Loucy (cell line): ENCODE results near the gene EXOC3L2.

Source experiments
- EZH2phosphoT487 ChIP-seq: fragments of 200-600 bp; IDR thresholded peaks from 2 replicates; pipeline ENCODE4 v1.6.1; 2018; ENCODE audit warnings: antibody characterized with exemption, mild to moderate bottlenecking, moderate library complexity, borderline replicate concordance
- TF ChIP-seq, protein P1 (sequence below): fragments of 200-600 bp; sonication (generic); conservative IDR thresholded peaks from 2 replicates; pipeline ENCODE4 v1.5.1; 2014; ENCODE audit warnings: mild to moderate bottlenecking, antibody characterized with exemption, low read length

DNA sequence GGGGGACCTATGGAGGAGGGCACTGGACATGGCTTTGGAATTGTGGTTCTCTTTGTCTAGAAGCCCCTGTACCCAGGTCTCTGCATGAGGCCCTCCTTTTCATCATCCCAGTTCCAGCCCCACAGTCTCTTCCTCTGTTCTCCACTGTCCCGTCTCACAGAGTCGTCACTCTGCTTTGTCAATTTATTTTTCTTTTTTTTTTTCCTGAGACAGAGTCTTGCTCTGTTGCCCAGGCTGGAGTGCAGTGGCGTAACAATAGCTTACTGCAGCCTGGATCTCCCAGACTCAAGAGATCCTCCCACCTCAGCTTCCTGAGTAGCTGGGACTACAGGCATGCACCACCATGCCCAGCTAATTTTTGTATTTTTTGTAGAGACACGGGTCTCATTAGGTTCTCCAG, 619 bp upstream of the EXOC3L2 start:
- TF ChIP-seq EZH2phosphoT487: no peak
- TF ChIP-seq, protein P1, sequence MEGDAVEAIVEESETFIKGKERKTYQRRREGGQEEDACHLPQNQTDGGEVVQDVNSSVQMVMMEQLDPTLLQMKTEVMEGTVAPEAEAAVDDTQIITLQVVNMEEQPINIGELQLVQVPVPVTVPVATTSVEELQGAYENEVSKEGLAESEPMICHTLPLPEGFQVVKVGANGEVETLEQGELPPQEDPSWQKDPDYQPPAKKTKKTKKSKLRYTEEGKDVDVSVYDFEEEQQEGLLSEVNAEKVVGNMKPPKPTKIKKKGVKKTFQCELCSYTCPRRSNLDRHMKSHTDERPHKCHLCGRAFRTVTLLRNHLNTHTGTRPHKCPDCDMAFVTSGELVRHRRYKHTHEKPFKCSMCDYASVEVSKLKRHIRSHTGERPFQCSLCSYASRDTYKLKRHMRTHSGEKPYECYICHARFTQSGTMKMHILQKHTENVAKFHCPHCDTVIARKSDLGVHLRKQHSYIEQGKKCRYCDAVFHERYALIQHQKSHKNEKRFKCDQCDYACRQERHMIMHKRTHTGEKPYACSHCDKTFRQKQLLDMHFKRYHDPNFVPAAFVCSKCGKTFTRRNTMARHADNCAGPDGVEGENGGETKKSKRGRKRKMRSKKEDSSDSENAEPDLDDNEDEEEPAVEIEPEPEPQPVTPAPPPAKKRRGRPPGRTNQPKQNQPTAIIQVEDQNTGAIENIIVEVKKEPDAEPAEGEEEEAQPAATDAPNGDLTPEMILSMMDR: no peak
